Activated B cell treated with CpG ODN at 0.5 μM for 24 hours (primary cell): Measurements from ENCODE around the gene CS. TPM values are rescaled to one million over a fixed set of nuclear protein-coding genes. Genes with fewer than 3 reads are reported as not detected.

Experiments used
- ATAC-seq: fragments of 200-7000 bp; cut with Tn5 transposase; one replicate; pipeline ENCODE4 v1.10.0; 2021; ENCODE audit warnings: low read depth, mild to moderate bottlenecking, moderate library complexity
- CTCF ChIA-PET: fragments of 350-600 bp; sonication (Branson Sonifier 250); formaldehyde crosslinking; loops from one replicate; lab custom pipeline; 2021; ENCODE audit warnings: antibody characterized with exemption; lab: Charles Lee
- POLR2A ChIA-PET: fragments of 350-600 bp; sonication (Branson Sonifier 250); formaldehyde crosslinking; loops from one replicate; lab custom pipeline; 2021; ENCODE audit warnings: antibody characterized with exemption; lab: Charles Lee
- DNase-seq: peaks from one replicate; pipeline ENCODE4 v3.0.0; 2022
- H3K27ac Mint-ChIP-seq: one replicate; pipeline ENCODE4 v1.8.0; 2020; ENCODE audit warnings: mixed read lengths
- H3K27me3 Mint-ChIP-seq: one replicate; pipeline ENCODE4 v1.8.0; 2021; ENCODE audit warnings: mixed read lengths
- H3K36me3 Mint-ChIP-seq: one replicate; pipeline ENCODE4 v1.8.0; 2021; ENCODE audit warnings: low read depth, mixed read lengths
- H3K4me1 Mint-ChIP-seq: one replicate; pipeline ENCODE4 v1.8.0; 2021; ENCODE audit warnings: mixed read lengths
- H3K4me3 Mint-ChIP-seq: one replicate; pipeline ENCODE4 v1.8.0; 2020; ENCODE audit warnings: mild to moderate bottlenecking, mixed read lengths
- H3K9me3 Mint-ChIP-seq: one replicate; pipeline ENCODE4 v1.8.0; 2020; ENCODE audit warnings: mixed read lengths
- intact Hi-C: fragments of 100-400 bp; cut with micrococcal nuclease; formaldehyde crosslinking; loops from one replicate; pipeline ENCODE4 v1.15.1; 2024
- total RNA-seq: library from RNA; stranded (reverse); gene quantifications from 2 replicates; pipeline ENCODE4 v1.2.3, GENCODE V29; 2022
- TF ChIP-seq, protein P1 (sequence below): fragments of 200-600 bp; IDR thresholded peaks from one replicate; pipeline ENCODE4 v1.8.0; 2022; ENCODE audit warnings: antibody characterized with exemption, mild to moderate bottlenecking

Gene CS
- total RNA-seq, 1 donor from 2014 or later = 233 TPM

DNA sequence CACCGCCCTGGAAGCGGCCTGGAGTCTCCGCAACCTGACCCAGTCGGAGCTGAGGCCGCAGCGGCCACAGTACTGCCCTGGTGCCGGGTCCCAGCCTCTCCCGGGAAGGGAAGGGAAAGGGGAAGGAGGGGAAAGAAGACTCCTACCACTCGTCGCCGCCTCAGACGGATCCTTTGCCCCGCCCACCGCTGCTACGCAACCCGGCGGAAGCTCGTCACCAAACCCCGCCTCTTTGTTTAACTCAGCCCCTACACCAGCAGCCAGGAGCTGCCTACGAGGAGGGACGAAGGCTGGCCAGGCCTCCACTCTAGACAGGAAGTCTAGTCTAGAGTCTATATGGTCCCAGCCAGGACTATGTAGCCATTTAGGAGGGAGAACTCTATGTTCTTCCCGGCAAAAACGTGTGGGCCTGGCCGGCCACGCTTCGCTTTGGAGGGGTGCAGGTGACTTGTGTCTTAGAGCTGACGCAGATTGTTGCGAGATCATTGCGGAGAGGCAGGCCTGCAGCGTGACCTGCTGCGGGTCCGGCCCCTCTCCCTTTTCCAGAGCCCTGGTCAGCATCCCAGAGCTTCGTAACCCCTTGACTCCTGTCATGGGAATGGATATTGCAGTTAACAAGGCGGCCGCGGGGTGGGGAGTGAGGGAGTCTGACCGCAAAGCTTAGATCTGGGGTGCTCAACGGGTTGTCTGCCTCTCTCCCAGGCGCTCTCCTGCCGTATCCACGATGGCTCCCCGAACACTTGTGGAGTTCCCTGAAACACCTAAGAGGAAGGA is 78.2 kb downstream of the CS start, which contains the start of gene RNF41:
TSS of gene RNF41 (minus strand) at position 166 of the 774 bp plus-strand sequence. CDS start 7,875 bp downstream, outside the sequence.
- ATAC-seq (peak; percentile 77), DNase-seq (peak; percentile 93)
- Mint-ChIP-seq H3K36me3 (peaks cover 23% of the 10 kb centered on the region), H3K4me3 (peak within 1 kb of the TSS; percentile 99), H3K9me3 (no peaks in the 10 kb centered on the region), H3K4me1 (peaks cover 49% of the 10 kb centered on the region), H3K27ac (peak within 1 kb of the TSS; percentile 98), H3K27me3 (no peaks in the 10 kb centered on the region)
- POLR2A ChIA-PET = interaction anchor here (0.5 to 4.0 kb wide), 49 partner anchors 10 to 1724 kb away, joined by 3 to 111 read pairs (median 5); partner anchors contain the start of genes ANKRD52, ATP5F1B, BLOC1S1 and CD63
- TF ChIP-seq, protein P1, sequence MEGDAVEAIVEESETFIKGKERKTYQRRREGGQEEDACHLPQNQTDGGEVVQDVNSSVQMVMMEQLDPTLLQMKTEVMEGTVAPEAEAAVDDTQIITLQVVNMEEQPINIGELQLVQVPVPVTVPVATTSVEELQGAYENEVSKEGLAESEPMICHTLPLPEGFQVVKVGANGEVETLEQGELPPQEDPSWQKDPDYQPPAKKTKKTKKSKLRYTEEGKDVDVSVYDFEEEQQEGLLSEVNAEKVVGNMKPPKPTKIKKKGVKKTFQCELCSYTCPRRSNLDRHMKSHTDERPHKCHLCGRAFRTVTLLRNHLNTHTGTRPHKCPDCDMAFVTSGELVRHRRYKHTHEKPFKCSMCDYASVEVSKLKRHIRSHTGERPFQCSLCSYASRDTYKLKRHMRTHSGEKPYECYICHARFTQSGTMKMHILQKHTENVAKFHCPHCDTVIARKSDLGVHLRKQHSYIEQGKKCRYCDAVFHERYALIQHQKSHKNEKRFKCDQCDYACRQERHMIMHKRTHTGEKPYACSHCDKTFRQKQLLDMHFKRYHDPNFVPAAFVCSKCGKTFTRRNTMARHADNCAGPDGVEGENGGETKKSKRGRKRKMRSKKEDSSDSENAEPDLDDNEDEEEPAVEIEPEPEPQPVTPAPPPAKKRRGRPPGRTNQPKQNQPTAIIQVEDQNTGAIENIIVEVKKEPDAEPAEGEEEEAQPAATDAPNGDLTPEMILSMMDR = no peak
- intact Hi-C loops = loop anchor here (1.0 to 5.0 kb wide), 8 partner anchors 45 to 1299 kb away; partner anchors contain the start of genes COQ10A, CS, DDIT3 and MYL6
- CTCF ChIA-PET = interaction anchor here (0.6 to 4.0 kb wide), 15 partner anchors 13 to 484 kb away, joined by 3 to 52 read pairs (median 6); partner anchors contain the start of genes ANKRD52, ESYT1, GLS2 and PA2G4

Other genes starting within 250 kb of the CS start
- gene ERBB3, start 220.2 kb downstream of the CS start, total RNA-seq = not detected in 2 replicates
- 137 and 155 TPM in 2 replicates for gene PA2G4, start 195.8 kb downstream of the CS start, total RNA-seq
- 5,829 and 6,631 TPM in 2 replicates for gene RPL41, start 183.7 kb downstream of the CS start, total RNA-seq
- 15.4 and 17.1 TPM in 2 replicates for gene ZC3H10, start 182.1 kb downstream of the CS start, total RNA-seq
- 120 and 137 TPM in 2 replicates for gene ESYT1, start 172.1 kb downstream of the CS start, total RNA-seq
- 25.2 and 36.2 TPM in 2 replicates for gene MYL6B, start 147.7 kb downstream of the CS start, total RNA-seq
- 921 and 1,059 TPM in 2 replicates for gene MYL6, start 142.0 kb downstream of the CS start, total RNA-seq
- gene SMARCC2, start 110.8 kb downstream of the CS start, total RNA-seq = 109 and 136 TPM in 2 replicates
- 75.8 and 86.0 TPM in 2 replicates for gene RNF41, start 78.4 kb downstream of the CS start, total RNA-seq
- gene NABP2, start 76.0 kb downstream of the CS start, total RNA-seq = 27.7 and 31.4 TPM in 2 replicates
- 0.37 and 1.00 TPM in 2 replicates for gene SLC39A5, start 70.3 kb downstream of the CS start, total RNA-seq
- 44.1 and 44.8 TPM in 2 replicates for gene ANKRD52, start 41.9 kb downstream of the CS start, total RNA-seq
- gene COQ10A, start 33.4 kb downstream of the CS start, total RNA-seq = 30.2 and 35.6 TPM in 2 replicates
- gene CNPY2, start 15.7 kb upstream of the CS start, total RNA-seq = 72.1 and 98.8 TPM in 2 replicates
- gene PAN2, start 33.7 kb upstream of the CS start, total RNA-seq = 86.3 and 98.9 TPM in 2 replicates
- 5.6 and 7.2 TPM in 2 replicates for gene IL23A, start 38.6 kb upstream of the CS start, total RNA-seq
- 159 and 177 TPM in 2 replicates for gene STAT2, start 59.8 kb upstream of the CS start, total RNA-seq
- gene APOF, start 62.5 kb upstream of the CS start, total RNA-seq = not detected in 2 replicates
- 31.8 and 35.0 TPM in 2 replicates for gene TIMELESS, start 149.1 kb upstream of the CS start, total RNA-seq
- not detected in 2 replicates for gene MIP, start 154.3 kb upstream of the CS start, total RNA-seq
- 5.8 and 7.5 TPM in 2 replicates for gene SPRYD4, start 168.2 kb upstream of the CS start, total RNA-seq
- 2.6 and 3.5 TPM in 2 replicates for gene GLS2, start 187.8 kb upstream of the CS start, total RNA-seq
- gene RBMS2, start 221.5 kb upstream of the CS start, total RNA-seq = 2.7 and 3.4 TPM in 2 replicates